ENCODE measurements around the gene COX5A.
"Not testable (repeated sequence)": the region's sequence is repeated elsewhere in the genome, so short reads cannot be mapped to it uniquely, and the experiment has no call there.

DNA sequence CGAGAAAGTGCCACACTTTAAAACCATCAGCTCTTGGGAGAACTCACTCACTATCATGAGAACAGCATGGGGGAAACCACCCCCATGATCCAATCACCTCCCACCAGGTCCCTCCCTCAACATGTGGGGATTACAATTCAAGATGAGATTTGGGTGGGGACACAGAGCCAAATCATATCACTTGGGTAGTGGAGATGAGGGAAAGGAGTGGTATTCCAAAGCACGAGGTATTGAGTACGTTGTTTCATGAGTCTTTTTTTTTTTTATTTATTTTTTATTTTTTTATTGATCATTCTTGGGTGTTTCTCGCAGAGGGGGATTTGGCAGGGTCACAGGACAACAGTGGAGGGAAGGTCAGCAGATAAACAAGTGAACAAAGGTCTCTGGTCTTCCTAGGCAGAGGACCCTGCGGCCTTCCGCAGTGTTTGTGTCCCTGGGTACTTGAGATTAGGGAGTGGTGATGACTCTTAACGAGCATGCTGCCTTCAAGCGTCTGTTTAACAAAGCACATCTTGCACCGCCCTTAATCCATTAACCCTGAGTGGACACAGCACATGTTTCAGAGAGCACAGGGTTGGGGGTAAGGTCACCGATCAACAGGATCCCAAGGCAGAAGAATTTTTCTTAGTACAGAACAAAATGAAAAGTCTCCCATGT, 50.2 kb downstream of the COX5A start:
- TF ChIP-seq, protein P1, sequence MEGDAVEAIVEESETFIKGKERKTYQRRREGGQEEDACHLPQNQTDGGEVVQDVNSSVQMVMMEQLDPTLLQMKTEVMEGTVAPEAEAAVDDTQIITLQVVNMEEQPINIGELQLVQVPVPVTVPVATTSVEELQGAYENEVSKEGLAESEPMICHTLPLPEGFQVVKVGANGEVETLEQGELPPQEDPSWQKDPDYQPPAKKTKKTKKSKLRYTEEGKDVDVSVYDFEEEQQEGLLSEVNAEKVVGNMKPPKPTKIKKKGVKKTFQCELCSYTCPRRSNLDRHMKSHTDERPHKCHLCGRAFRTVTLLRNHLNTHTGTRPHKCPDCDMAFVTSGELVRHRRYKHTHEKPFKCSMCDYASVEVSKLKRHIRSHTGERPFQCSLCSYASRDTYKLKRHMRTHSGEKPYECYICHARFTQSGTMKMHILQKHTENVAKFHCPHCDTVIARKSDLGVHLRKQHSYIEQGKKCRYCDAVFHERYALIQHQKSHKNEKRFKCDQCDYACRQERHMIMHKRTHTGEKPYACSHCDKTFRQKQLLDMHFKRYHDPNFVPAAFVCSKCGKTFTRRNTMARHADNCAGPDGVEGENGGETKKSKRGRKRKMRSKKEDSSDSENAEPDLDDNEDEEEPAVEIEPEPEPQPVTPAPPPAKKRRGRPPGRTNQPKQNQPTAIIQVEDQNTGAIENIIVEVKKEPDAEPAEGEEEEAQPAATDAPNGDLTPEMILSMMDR (conservative IDR thresholded peaks at IDR 0.05; ENCODE audit: low read depth, low read length): not testable (repeated sequence)
- not testable (repeated sequence) for TF ChIP-seq SMC3 (IDR thresholded peaks at IDR 0.05; ENCODE audit: low read depth, low read length); MAFK (IDR thresholded peaks at IDR 0.05; ENCODE audit: low read depth, low read length); CHD1 (IDR thresholded peaks at IDR 0.05; ENCODE audit: low read depth, low read length); MAZ (IDR thresholded peaks at IDR 0.05; ENCODE audit: borderline replicate concordance, low read depth, low read length); CEBPB (IDR thresholded peaks at IDR 0.05; ENCODE audit: low read depth, low read length); POLR2A (IDR thresholded peaks at IDR 0.05; ENCODE audit: low read depth, low read length); RAD21 (IDR thresholded peaks at IDR 0.05; ENCODE audit: low read length); MXI1 (IDR thresholded peaks at IDR 0.05; ENCODE audit: borderline replicate concordance, low read depth, low read length); FOS (IDR thresholded peaks at IDR 0.05; ENCODE audit: low read depth, low read length)
